Activated CD8-positive, alpha-beta memory T cell treated with anti-CD3 and anti-CD28 coated beads, Interleukin-2, amount 10 ng/mL, durations not matched to agents 7 days and 5 days (primary cell): ENCODE results near the gene PAQR3. TPM values are rescaled to one million over a fixed set of nuclear protein-coding genes. Genes with fewer than 3 reads are reported as not detected.
"Not testable (repeated sequence)": the region's sequence is repeated elsewhere in the genome, so short reads cannot be mapped to it uniquely, and the experiment has no call there.

Source experiments
- ATAC-seq: fragments of 150-1000 bp; cut with Tn5 transposase; one replicate; pipeline ENCODE4 v1.10.0; 2021; ENCODE audit warnings: moderate library complexity
- CTCF ChIA-PET: fragments of 350-600 bp; sonication (Branson Sonifier 250); formaldehyde crosslinking; loops from one replicate; lab custom pipeline; 2021; ENCODE audit warnings: antibody characterized with exemption; lab: Charles Lee
- DNase-seq: peaks from one replicate; pipeline ENCODE4 v3.0.0-alpha.2; 2020
- H3K27ac Mint-ChIP-seq: one replicate; pipeline ENCODE4 v1.8.0; 2021; ENCODE audit warnings: mild to moderate bottlenecking, mixed read lengths
- H3K27me3 Mint-ChIP-seq: one replicate; pipeline ENCODE4 v1.8.0; 2021; ENCODE audit warnings: mixed read lengths
- H3K36me3 Mint-ChIP-seq: one replicate; pipeline ENCODE4 v1.8.0; 2021; ENCODE audit warnings: mild to moderate bottlenecking, mixed read lengths
- H3K4me1 Mint-ChIP-seq: one replicate; pipeline ENCODE4 v1.8.0; 2021; ENCODE audit warnings: mixed read lengths
- H3K4me3 Mint-ChIP-seq: one replicate; pipeline ENCODE4 v1.8.0; 2021; ENCODE audit warnings: mild to moderate bottlenecking, moderate library complexity, mixed read lengths
- H3K9me3 Mint-ChIP-seq: one replicate; pipeline ENCODE4 v1.8.0; 2022; ENCODE audit warnings: low read depth, mixed read lengths
- total RNA-seq, 2 experiments: library from RNA; stranded (reverse); gene quantifications; one replicate each; pipeline ENCODE4 v1.2.3, GENCODE V29; 2021

Gene PAQR3
- total RNA-seq, 2 experiments from 2014 or later, result 13.3 to 15.7 TPM

DNA sequence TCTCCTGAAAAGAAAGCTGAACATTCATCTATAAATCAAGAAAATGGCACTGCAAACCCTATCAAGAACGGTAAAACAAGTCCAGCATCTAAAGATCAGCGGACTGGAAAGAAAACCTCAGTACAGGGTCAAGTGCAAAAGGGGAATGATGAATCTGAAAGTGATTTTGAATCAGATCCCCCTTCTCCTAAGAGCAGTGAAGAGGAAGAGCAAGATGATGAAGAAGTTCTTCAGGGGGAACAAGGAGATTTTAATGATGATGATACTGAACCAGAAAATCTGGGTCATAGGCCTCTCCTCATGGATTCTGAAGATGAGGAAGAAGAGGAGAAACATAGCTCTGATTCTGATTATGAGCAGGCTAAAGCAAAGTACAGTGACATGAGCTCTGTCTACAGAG lies 28.6 kb downstream of the PAQR3 start:
- no peaks in the 10 kb centered on the region for H3K9me3 Mint-ChIP-seq
- CTCF ChIA-PET, result interaction anchor here (0.6 kb wide), 1 partner anchor 404 kb away, joined by 3 read pairs; no protein-coding TSS in a partner anchor
- H3K27me3 Mint-ChIP-seq, result no peaks in the 10 kb centered on the region

DNA sequence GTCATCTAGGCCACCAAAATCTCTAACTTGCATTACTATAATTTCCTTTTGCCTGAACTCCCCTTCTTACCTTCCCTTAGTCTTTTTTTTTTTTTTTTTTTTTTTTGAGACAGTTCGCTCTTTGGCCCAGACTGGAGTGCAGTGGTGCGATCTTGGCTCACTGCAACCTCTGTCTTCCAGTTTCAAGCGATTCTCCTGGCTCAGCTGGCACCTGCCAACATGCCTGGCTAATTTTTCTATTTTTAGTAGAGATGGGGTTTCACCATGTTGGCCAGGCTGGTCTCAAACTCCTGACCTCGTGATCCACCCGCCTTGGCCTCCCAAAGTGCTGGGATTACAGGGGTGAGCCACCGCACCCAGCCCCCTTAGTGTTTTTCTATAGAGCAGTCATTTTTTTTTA lies 30.3 kb downstream of the PAQR3 start:
- ATAC-seq, H3K4me1 Mint-ChIP-seq, H3K4me3 Mint-ChIP-seq, H3K27me3 Mint-ChIP-seq, H3K9me3 Mint-ChIP-seq, CTCF ChIA-PET, H3K27ac Mint-ChIP-seq, DNase-seq: not testable (repeated sequence)
- H3K36me3 Mint-ChIP-seq, result peaks cover 20% of the 10 kb centered on the region

More for the DNA sequence above, 28.6 kb downstream of the PAQR3 start:
- Mint-ChIP-seq H3K27ac (no peak overlapping the region), H3K36me3 (peaks cover 20% of the 10 kb centered on the region), H3K4me3 (no peak overlapping the region), H3K4me1 (no peaks in the 10 kb centered on the region)
- ATAC-seq (no peak), DNase-seq (no peak)

DNA sequence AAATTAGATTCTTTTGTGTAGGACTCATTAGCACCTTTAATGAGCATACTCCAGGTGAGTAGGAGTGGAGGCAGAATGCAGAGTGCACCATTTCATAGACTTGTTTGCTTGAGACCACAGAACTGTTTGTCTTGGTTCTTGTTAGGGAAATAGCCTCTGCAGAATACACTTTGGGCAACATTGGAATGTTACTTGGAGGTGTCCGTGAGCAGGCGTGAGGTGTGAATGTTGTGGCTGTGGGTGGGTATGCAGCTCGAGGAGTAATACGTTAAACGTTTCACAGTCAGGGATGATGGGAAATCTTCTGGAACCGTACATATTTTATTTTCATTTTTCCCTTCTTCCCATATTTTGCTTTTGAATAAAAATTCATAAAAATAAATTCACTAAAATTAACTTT lies 31.6 kb downstream of the PAQR3 start:
- peaks cover 20% of the 10 kb centered on the region for H3K36me3 Mint-ChIP-seq
- no peak overlapping the region for H3K4me3 Mint-ChIP-seq
- no peak for DNase-seq
- no peaks in the 10 kb centered on the region for H3K9me3 Mint-ChIP-seq
- H3K27me3 Mint-ChIP-seq, result no peaks in the 10 kb centered on the region
- CTCF ChIA-PET, result no interaction called here
- ATAC-seq, result no peak
- no peaks in the 10 kb centered on the region for H3K4me1 Mint-ChIP-seq
- H3K27ac Mint-ChIP-seq, result no peak overlapping the region

DNA sequence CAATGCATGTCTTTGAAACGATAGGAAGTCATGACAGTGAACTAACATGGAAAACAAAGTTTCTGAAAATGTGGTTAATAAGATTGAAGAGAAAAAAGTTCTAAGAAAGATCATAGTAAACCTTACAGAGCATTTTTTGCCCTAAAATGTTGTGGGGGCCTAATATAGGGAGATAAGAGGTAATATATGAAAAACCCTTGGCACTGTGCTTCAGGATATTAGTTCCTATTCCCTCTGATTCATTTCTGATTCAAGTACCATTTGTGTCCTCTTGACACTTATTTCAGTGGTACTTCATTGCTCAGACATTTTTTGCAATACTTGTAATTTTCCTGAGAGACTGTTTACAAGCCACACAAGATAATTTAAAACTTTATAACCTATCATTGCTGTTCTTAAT lies 35.1 kb downstream of the PAQR3 start:
- no peak for DNase-seq
- peaks cover 5% of the 10 kb centered on the region for H3K36me3 Mint-ChIP-seq
- no peaks in the 10 kb centered on the region for H3K4me1 Mint-ChIP-seq
- no peak for ATAC-seq
- no peak overlapping the region for H3K4me3 Mint-ChIP-seq
- H3K9me3 Mint-ChIP-seq, result no peaks in the 10 kb centered on the region
- no peaks in the 10 kb centered on the region for H3K27me3 Mint-ChIP-seq
- CTCF ChIA-PET, result no interaction called here
- H3K27ac Mint-ChIP-seq, result no peak overlapping the region

DNA sequence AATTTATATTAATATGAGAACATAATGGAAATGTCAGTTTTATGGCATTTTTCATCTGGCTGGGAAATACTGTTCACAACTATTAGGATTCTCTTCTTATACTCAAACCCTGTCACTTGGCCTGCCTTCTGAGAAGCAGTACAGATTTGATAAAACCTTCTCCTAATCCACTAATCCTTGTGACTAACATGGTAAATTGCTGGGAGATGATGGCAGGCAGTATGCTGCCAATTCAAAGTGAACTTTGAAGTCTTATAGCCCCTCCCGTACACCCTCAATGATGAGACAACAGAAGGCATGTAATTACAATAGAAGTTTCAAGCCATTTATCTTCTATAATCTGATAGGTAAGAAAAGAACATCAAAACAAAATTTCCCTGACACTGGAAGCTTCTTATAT lies 36.9 kb downstream of the PAQR3 start:
- CTCF ChIA-PET, result no interaction called here

DNA sequence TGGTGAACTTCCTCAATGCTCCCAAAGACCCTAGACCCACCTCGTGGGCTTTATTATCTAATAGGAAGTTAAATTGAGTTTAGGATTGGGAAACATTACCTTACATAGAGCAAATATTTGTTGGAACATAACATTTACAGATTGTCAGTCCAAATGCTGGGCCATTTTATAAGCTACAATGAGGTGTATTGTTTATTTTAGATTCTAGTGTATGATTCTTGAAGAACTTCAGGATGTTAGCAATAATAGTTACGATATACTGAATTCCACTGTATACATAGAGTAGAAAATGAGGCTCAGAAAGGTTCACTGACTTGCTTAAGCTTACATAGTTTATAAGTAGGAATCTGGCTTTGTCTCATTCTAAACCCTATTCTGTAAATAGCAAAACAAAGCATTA lies 37.4 kb downstream of the PAQR3 start:
- Mint-ChIP-seq H3K27me3 (no peaks in the 10 kb centered on the region), H3K9me3 (no peaks in the 10 kb centered on the region), H3K27ac (no peak overlapping the region), H3K4me1 (no peaks in the 10 kb centered on the region), H3K4me3 (no peak overlapping the region), H3K36me3 (peaks cover 1% of the 10 kb centered on the region)
- no peak for DNase-seq
- ATAC-seq, result no peak
- CTCF ChIA-PET, result no interaction called here

More for the DNA sequence above, 36.9 kb downstream of the PAQR3 start:
- ATAC-seq, result no peak
- H3K27ac Mint-ChIP-seq, result no peak overlapping the region
- no peaks in the 10 kb centered on the region for H3K27me3 Mint-ChIP-seq
- peaks cover 1% of the 10 kb centered on the region for H3K36me3 Mint-ChIP-seq
- no peaks in the 10 kb centered on the region for H3K4me1 Mint-ChIP-seq
- no peak for DNase-seq
- H3K4me3 Mint-ChIP-seq, result no peak overlapping the region
- no peaks in the 10 kb centered on the region for H3K9me3 Mint-ChIP-seq

DNA sequence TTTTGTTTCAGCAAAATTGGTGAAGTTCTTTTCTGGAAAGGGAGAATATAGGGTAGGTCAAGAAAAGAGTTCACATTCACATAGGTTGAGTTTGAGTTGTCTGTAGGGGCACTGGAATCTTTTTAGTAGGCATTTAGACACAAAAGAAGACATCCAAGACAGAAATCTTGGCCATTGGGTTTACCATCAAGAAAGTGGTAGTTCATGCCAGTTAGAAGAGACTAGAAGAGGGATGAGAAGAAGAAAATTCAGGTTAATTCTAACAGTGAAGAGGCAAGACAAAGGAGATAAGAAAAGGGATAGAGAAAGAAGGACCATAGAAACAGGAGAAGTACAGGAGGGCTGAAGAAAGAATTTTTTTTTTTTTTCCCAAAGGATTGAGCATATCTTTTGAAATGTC lies 39.9 kb downstream of the PAQR3 start:
- no peak overlapping the region for H3K27ac Mint-ChIP-seq
- peaks cover 6% of the 10 kb centered on the region for H3K36me3 Mint-ChIP-seq
- no peak overlapping the region for H3K4me3 Mint-ChIP-seq
- ATAC-seq, result no peak
- DNase-seq, result no peak
- H3K9me3 Mint-ChIP-seq, result no peaks in the 10 kb centered on the region
- CTCF ChIA-PET, result no interaction called here
- H3K4me1 Mint-ChIP-seq, result no peaks in the 10 kb centered on the region
- H3K27me3 Mint-ChIP-seq, result no peaks in the 10 kb centered on the region

DNA sequence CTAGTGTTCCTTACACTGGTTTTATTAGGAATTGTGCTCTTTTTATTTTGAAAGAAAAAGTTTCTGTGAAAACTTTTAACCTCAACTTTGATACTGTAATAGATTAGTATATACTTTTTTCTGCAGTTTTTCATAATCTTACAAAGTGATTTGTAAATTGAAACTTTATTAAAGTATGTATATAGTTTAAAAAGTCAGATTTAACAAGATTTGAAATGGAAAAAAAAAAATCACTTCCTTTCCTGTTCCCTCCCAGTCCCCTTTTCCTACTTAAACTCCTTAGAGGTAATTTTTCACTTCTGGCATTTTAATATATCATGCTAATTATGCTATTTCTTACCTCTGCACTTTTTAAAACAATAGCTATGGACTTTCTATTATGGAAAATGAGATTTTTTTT lies 49.3 kb downstream of the PAQR3 start:
- no peak overlapping the region for H3K4me3 Mint-ChIP-seq
- DNase-seq (no peak), ATAC-seq (no peak)
- H3K4me1 Mint-ChIP-seq, result peaks cover 6% of the 10 kb centered on the region
- H3K36me3 Mint-ChIP-seq, result peaks cover 13% of the 10 kb centered on the region
- no peak overlapping the region for H3K27ac Mint-ChIP-seq
- CTCF ChIA-PET, result no interaction called here
- H3K27me3 Mint-ChIP-seq, result no peaks in the 10 kb centered on the region
- no peaks in the 10 kb centered on the region for H3K9me3 Mint-ChIP-seq

DNA sequence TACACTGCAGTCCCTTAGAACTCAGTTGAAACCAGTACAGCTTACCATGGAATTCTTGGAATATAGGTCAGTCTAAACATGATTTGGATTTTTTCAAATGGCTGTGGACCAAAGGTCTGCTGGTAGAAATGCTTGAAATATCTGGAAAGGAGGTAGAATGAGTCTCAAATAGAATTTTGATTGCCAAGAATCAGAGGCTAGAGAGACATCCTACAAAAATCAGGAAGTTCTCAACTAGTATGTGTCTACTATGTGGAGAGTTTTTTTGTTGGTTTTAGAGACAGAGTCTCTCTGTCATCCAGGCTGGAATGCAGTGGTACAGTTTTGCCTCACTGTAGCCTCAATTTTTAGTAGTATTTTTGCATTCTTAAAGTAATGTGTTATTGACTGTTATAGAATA lies 53.6 kb downstream of the PAQR3 start:
- CTCF ChIA-PET, result no interaction called here
- ATAC-seq (no peak), DNase-seq (no peak)
- Mint-ChIP-seq H3K4me3 (no peak overlapping the region), H3K9me3 (no peaks in the 10 kb centered on the region), H3K27me3 (no peaks in the 10 kb centered on the region), H3K27ac (no peak overlapping the region), H3K4me1 (peaks cover 5% of the 10 kb centered on the region), H3K36me3 (peaks cover 9% of the 10 kb centered on the region)

DNA sequence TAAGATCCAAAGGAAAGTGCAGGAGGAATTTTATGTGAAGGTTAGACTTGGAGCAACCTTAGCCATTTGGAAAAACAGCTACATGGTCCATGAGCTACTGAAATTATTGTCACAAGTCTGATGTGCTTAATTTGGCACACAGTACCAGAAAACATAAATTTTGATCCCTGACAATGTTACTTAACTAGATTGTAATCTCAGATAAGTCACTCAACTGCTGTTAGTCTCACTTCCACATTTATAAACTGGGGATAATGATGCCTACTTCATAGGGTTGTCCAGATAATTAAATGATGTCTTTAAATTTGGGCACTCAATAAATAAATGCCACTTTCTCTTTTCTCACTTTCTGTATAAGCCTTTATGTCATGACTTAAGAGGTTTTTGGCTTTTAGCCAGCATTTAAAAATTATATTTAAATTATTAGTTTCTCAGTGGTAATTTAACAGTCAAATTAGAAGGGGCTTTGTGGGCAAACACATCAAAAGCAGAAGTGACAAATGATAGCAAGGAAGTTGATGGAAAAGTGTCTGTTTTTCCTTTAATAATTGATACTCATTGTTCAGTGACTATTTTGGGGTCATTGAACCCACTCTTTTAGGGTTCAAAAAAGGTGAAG lies 58.3 kb downstream of the PAQR3 start:
- ATAC-seq, result no peak
- Mint-ChIP-seq H3K27me3 (no peaks in the 10 kb centered on the region), H3K4me3 (no peak overlapping the region), H3K9me3 (no peaks in the 10 kb centered on the region), H3K4me1 (no peaks in the 10 kb centered on the region), H3K36me3 (peaks cover 1% of the 10 kb centered on the region), H3K27ac (no peak overlapping the region)
- CTCF ChIA-PET, result no interaction called here
- DNase-seq, result no peak

DNA sequence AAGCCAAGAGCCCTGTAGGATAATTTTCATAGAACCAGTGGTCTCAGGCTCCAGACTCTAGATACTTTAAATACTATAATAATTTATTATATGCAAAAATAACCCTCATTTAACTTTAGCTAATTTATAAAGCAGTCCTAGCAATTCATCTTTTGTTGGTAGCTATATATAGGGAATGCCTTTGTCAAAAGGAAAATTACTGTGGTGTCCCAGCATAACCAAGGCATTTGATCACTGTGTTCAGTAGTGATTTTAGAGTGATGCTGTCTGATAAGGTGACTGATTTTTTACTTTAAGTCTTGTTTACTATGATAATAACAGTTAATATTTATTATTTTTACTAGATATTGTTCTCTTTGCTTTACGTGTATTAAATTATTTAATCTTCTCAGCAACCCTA lies 61.2 kb downstream of the PAQR3 start:
- H3K36me3 Mint-ChIP-seq, result peaks cover 7% of the 10 kb centered on the region
- H3K4me1 Mint-ChIP-seq, result no peaks in the 10 kb centered on the region
- no peaks in the 10 kb centered on the region for H3K9me3 Mint-ChIP-seq
- no peak overlapping the region for H3K4me3 Mint-ChIP-seq
- DNase-seq (no peak), ATAC-seq (no peak)
- H3K27ac Mint-ChIP-seq, result no peak overlapping the region
- CTCF ChIA-PET, result no interaction called here
- no peaks in the 10 kb centered on the region for H3K27me3 Mint-ChIP-seq

DNA sequence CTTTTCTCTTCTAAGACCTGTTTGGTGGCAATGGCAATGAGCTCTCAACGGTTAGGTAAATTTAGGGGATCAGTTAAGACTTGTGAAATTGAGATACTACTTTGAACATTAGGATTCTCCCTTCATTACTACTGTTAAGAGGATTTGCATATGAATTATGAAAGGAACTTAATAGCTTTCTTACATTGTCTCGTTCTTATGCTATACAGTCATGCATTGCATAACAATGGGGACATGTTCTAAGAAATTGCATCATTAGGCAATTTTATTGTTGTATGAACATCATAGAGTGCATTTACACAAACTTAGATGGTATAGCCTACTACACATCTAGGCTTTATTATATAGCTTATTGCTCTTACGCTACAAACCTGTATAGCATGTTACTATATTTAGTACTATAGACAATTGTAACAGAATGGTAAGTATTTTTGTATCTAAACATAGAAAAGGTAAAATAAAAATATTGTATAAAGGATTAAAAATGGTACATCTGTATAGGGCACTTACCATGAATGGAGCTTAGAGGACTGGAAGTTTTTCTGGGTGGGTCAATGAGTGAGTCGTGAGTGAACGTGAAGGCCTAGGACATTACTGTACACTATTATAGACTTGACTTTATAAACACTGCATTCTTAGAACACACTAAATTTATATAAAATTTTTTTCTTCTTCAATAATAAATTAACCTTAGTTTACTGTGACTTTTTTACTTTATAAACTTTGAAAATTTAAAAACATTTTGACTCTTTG lies 62.5 kb downstream of the PAQR3 start:
- DNase-seq (no peak), ATAC-seq (no peak)
- no peaks in the 10 kb centered on the region for H3K27me3 Mint-ChIP-seq
- CTCF ChIA-PET, result no interaction called here
- H3K36me3 Mint-ChIP-seq, result peaks cover 17% of the 10 kb centered on the region
- no peaks in the 10 kb centered on the region for H3K9me3 Mint-ChIP-seq
- H3K4me1 Mint-ChIP-seq, result no peaks in the 10 kb centered on the region
- no peak overlapping the region for H3K27ac Mint-ChIP-seq
- H3K4me3 Mint-ChIP-seq, result no peak overlapping the region

DNA sequence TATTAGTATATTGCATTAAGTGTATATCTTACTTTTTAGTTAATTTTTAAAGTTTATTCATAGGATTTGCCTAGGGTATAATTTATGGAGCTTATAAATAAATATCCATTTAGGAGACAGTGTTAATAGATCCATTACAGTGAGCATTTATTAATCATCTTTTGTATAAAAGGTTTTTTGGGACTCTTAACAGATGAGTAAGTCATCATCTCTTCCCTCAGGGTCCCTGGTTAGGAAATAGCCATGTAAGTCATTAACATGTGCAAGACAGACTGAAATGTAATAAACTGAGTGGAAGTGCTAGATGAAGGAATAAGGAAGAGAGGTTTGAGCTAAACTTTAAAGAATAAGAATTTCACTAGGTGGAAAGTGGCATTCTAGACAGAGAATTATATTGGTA lies 69.2 kb downstream of the PAQR3 start:
- ATAC-seq (no peak), DNase-seq (no peak)
- Mint-ChIP-seq H3K9me3 (no peaks in the 10 kb centered on the region), H3K36me3 (peaks cover 20% of the 10 kb centered on the region), H3K4me3 (no peak overlapping the region), H3K27ac (no peak overlapping the region), H3K4me1 (no peaks in the 10 kb centered on the region), H3K27me3 (no peaks in the 10 kb centered on the region)
- CTCF ChIA-PET, result interaction anchor here (0.6 to 1.1 kb wide), 2 partner anchors 80 to 459 kb away, joined by 3 read pairs; no protein-coding TSS in a partner anchor

DNA sequence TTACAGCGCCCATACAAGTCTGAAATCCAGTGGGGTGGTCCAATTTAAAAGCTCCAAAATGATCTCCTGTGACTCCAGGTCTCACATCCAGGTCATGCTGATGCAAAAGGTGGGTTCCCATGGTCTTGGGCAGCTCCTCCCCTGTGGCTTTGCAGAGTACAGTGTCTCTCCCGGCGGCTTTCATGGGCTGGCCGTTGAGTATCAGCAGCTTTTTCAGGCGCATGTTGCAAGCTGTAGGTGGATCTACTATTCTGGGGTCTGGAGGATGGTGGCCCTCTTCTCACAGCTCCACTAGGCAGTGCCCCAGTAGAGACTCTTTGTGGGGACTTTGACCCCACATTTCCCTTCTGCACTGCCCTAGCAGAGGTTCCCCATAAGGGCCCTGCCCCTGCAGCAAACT lies 70.5 kb downstream of the PAQR3 start:
- H3K4me1 Mint-ChIP-seq, H3K27ac Mint-ChIP-seq, H3K27me3 Mint-ChIP-seq, H3K4me3 Mint-ChIP-seq, DNase-seq, H3K9me3 Mint-ChIP-seq, CTCF ChIA-PET, ATAC-seq: not testable (repeated sequence)
- H3K36me3 Mint-ChIP-seq, result peaks cover 20% of the 10 kb centered on the region
